ENCODE data around the gene TUBGCP3.

GRCh38 chr13:112583592-112584277, 4.2 kb downstream of the TUBGCP3 start:
- TF ChIP-seq POLR2A (IDR thresholded peaks at IDR 0.05; ENCODE audit: low read length) (no peak), GATA1 (IDR thresholded peaks at IDR 0.05; ENCODE audit: low read depth, low read length) (no peak)

Data from erythroblast (primary cell).